Measurements from ENCODE around the gene NQO2. TPM values are rescaled to one million over a fixed set of nuclear protein-coding genes. Genes with fewer than 3 reads are reported as not detected.
"Not testable (repeated sequence)": the region's sequence is repeated elsewhere in the genome, so short reads cannot be mapped to it uniquely, and the experiment has no call there.

The NQO2 gene
- total and polyA plus RNA-seq, 2 donors (not counting 1 experiment from before 2014, with no cell fraction given) = 12.1 to 13.5 TPM

- Histone ChIP-seq H3K4me2 (ENCODE audit: extremely low read depth, insufficient read depth, low read length) (no peak overlapping the region), H4K20me1 (ENCODE audit: control insufficient read depth, extremely low read depth, insufficient read depth, low read length) (no peaks in the 10 kb centered on the region), H2AFZ (ENCODE audit: low read length) (no peak overlapping the region), H3K4me3 (replicated peaks in 1 of 4; ENCODE audit: control extremely low read depth in 1 of 4, insufficient read depth in 1 of 4, low read depth in 3 of 4, low read length in 4 of 4) (no peak overlapping the region), H3K79me2 (ENCODE audit: control insufficient read depth, insufficient read depth, low read length) (no peaks in the 10 kb centered on the region), H3K27ac (ENCODE audit: insufficient read depth, low read length) (no peak overlapping the region), H3K4me1 (ENCODE audit: control insufficient read depth, extremely low read depth, insufficient read depth, low read length) (no peaks in the 10 kb centered on the region), H3K27me3 (ENCODE audit: control insufficient read depth, insufficient read depth, low read length) (no peaks in the 10 kb centered on the region), H3K9me3 (ENCODE audit: control insufficient read depth, insufficient read depth, low read depth, low read length) (no peaks in the 10 kb centered on the region), H3K36me3 (ENCODE audit: control insufficient read depth, insufficient read depth, low read length) (no peaks in the 10 kb centered on the region), H3K9ac (ENCODE audit: insufficient read depth, low read length) (no peak overlapping the region)
- DNase-seq (ENCODE audit: low read depth in 2 of 2) = no peak
- TF ChIP-seq EZH2 (IDR thresholded peaks at IDR 0.05; ENCODE audit: low read length, missing control alignments) = no peak
- TF ChIP-seq, protein P1, sequence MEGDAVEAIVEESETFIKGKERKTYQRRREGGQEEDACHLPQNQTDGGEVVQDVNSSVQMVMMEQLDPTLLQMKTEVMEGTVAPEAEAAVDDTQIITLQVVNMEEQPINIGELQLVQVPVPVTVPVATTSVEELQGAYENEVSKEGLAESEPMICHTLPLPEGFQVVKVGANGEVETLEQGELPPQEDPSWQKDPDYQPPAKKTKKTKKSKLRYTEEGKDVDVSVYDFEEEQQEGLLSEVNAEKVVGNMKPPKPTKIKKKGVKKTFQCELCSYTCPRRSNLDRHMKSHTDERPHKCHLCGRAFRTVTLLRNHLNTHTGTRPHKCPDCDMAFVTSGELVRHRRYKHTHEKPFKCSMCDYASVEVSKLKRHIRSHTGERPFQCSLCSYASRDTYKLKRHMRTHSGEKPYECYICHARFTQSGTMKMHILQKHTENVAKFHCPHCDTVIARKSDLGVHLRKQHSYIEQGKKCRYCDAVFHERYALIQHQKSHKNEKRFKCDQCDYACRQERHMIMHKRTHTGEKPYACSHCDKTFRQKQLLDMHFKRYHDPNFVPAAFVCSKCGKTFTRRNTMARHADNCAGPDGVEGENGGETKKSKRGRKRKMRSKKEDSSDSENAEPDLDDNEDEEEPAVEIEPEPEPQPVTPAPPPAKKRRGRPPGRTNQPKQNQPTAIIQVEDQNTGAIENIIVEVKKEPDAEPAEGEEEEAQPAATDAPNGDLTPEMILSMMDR (conservative IDR thresholded peaks at IDR 0.05 in 1 of 2, IDR thresholded peaks at IDR 0.05 in 1 of 2; ENCODE audit: low read depth in 1 of 2, low read length in 2 of 2) = no peak
Observed at GRCh38 chr6:3057063-3057770, 57.5 kb downstream of the NQO2 start.

DNA sequence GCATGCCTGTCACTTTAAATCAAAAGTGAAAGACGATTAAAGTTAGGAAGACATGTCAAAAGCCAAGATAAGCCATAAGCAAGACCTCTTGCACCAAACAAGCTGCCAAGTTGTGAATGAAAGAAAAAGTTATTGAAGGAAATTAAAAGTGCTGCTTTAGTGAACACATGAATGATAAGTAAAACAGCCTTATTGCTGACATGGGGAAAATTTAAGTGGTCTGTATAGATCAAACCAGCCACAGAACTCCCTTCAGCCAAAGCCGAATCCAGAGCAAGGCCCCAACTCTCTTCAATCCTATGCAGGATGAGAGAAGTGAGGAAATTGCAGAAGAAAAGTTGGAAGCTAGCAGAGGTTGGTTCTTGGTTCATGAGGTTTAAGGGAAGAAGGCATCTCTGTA is 59.3 kb downstream of the NQO2 start:
- no peak overlapping the region for H3K4me3 ChIP-seq (replicated peaks in 1 of 4; ENCODE audit: control extremely low read depth in 1 of 4, insufficient read depth in 1 of 4, low read depth in 3 of 4, low read length in 4 of 4)
- H3K4me2 ChIP-seq (ENCODE audit: extremely low read depth, insufficient read depth, low read length) = no peak overlapping the region
- no peak for DNase-seq (ENCODE audit: low read depth in 2 of 2)
- H3K9ac ChIP-seq (ENCODE audit: insufficient read depth, low read length) = no peak overlapping the region
- H3K36me3 ChIP-seq (ENCODE audit: control insufficient read depth, insufficient read depth, low read length) = no peaks in the 10 kb centered on the region
- H2AFZ ChIP-seq (ENCODE audit: low read length) = no peak overlapping the region
- H4K20me1 ChIP-seq (ENCODE audit: control insufficient read depth, extremely low read depth, insufficient read depth, low read length) = no peaks in the 10 kb centered on the region
- no peaks in the 10 kb centered on the region for H3K79me2 ChIP-seq (ENCODE audit: control insufficient read depth, insufficient read depth, low read length)
- no peak overlapping the region for H3K27ac ChIP-seq (ENCODE audit: insufficient read depth, low read length)
- H3K27me3 ChIP-seq (ENCODE audit: control insufficient read depth, insufficient read depth, low read length) = no peaks in the 10 kb centered on the region
- H3K9me3 ChIP-seq (ENCODE audit: control insufficient read depth, insufficient read depth, low read depth, low read length) = no peaks in the 10 kb centered on the region
- H3K4me1 ChIP-seq (ENCODE audit: control insufficient read depth, extremely low read depth, insufficient read depth, low read length) = no peaks in the 10 kb centered on the region
- TF ChIP-seq, protein P1 (conservative IDR thresholded peaks at IDR 0.05 in 1 of 2, IDR thresholded peaks at IDR 0.05 in 1 of 2; ENCODE audit: low read depth in 1 of 2, low read length in 2 of 2) = no peak
- no peak for TF ChIP-seq EZH2 (IDR thresholded peaks at IDR 0.05; ENCODE audit: low read length, missing control alignments)

DNA sequence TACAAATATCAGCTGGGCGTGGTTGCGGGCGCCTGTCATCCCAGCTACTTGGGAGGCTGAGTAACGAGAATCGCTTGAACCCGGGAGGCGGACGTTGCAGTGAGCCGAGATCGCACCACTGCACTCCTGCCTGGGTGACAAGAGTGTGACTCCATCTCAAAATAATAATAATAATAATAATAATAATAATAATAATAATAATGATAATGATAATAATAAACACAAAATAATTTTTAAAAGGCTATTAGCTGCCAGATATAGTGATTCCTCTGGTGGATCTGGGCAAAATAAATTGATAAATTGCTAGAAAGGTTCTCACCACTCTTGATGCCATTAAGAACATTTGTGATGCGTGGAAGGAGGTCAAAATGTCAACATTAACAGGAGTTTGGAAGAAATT is 60.4 kb downstream of the NQO2 start:
- H2AFZ ChIP-seq (ENCODE audit: low read length); H3K36me3 ChIP-seq (ENCODE audit: control insufficient read depth, insufficient read depth, low read length); H3K79me2 ChIP-seq (ENCODE audit: control insufficient read depth, insufficient read depth, low read length); H4K20me1 ChIP-seq (ENCODE audit: control insufficient read depth, extremely low read depth, insufficient read depth, low read length); DNase-seq (ENCODE audit: low read depth in 2 of 2); H3K9me3 ChIP-seq (ENCODE audit: control insufficient read depth, insufficient read depth, low read depth, low read length); H3K4me1 ChIP-seq (ENCODE audit: control insufficient read depth, extremely low read depth, insufficient read depth, low read length); H3K4me3 ChIP-seq (replicated peaks in 1 of 4; ENCODE audit: control extremely low read depth in 1 of 4, insufficient read depth in 1 of 4, low read depth in 3 of 4, low read length in 4 of 4); H3K27me3 ChIP-seq (ENCODE audit: control insufficient read depth, insufficient read depth, low read length); H3K9ac ChIP-seq (ENCODE audit: insufficient read depth, low read length); H3K27ac ChIP-seq (ENCODE audit: insufficient read depth, low read length); H3K4me2 ChIP-seq (ENCODE audit: extremely low read depth, insufficient read depth, low read length): not testable (repeated sequence)

Data from fibroblast of lung (primary cell).